Nephron (organoid): ENCODE data around the gene MLPH.

Experiments
- H3K27ac Mint-ChIP-seq, 3 experiments: 2 replicates each; pipeline ENCODE4 v1.8.0; 2020; ENCODE audit warnings: mixed read lengths in 3 of 3, mild to moderate bottlenecking in 2 of 3, moderate library complexity in 1 of 3
- H3K27me3 Mint-ChIP-seq: 2 replicates; pipeline ENCODE4 v1.8.0; 2021; ENCODE audit warnings: low read depth, mild to moderate bottlenecking, moderate library complexity, mixed read lengths
- H3K36me3 Mint-ChIP-seq: 2 replicates; pipeline ENCODE4 v1.8.0; 2020; ENCODE audit warnings: low read depth, mixed read lengths
- H3K4me1 Mint-ChIP-seq: 2 replicates; pipeline ENCODE4 v1.8.0; 2020; ENCODE audit warnings: mixed read lengths
- H3K4me3 Mint-ChIP-seq, 3 experiments: 2 replicates each; pipeline ENCODE4 v1.8.0; 2020; ENCODE audit warnings: mild to moderate bottlenecking in 3 of 3, mixed read lengths in 3 of 3, moderate library complexity in 2 of 3
- H3K9me3 Mint-ChIP-seq: 2 replicates; pipeline ENCODE4 v1.8.0; 2020; ENCODE audit warnings: mixed read lengths
- CTCF ChIP-seq, 3 experiments: fragments of 200-600 bp; sonication (generic); IDR thresholded peaks; one replicate each; pipeline ENCODE4 v1.5.0; 2021; ENCODE audit warnings: antibody characterized with exemption in 3 of 3; ENCODE audit not compliant: unreplicated experiment in 3 of 3

The MLPH gene

DNA sequence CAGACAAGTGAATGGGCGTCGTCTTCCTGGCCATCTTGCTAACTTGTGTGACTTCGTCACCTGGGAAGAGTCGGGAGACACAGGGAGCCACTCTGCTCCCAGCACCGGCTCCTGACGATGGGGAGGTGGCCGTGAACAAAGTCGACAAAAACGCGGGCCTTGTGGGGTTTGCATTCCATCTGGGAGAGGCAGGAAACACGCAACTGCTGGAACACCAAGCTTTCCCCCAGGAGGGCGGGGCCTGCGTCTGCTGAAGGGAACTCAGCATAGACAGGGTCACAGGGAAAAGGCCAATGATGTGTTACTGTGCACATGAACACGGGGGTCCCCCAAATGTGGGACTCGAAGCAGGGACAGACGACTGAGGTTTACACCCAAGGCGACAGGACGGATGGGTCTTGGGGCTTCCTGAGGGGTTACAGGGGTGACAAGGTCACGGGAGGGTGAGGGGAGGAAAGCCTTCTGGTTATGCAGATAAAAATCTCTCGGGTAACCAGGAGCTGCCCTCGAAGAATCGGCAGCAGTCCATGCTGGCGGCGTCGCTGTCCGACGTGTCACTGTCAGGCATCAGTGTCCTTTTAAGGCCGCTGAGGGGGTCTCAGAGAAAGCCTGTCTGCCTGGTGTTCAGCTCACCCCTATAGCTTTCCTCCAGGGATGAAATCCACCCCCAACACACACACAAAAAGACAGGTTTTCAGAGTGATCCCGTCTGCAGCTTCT lies 51.1 kb downstream of the MLPH start:
- no peak for TF ChIP-seq CTCF (IDR thresholded peaks at IDR 0.05; ENCODE audit: unreplicated experiment in 3 of 3)
- peaks cover 3% of the 10 kb centered on the region for H3K36me3 Mint-ChIP-seq
- no peak overlapping the region for H3K4me3 Mint-ChIP-seq
- peaks cover 4% of the 10 kb centered on the region for H3K9me3 Mint-ChIP-seq
- H3K27me3 Mint-ChIP-seq = peaks cover 16% of the 10 kb centered on the region
- H3K27ac Mint-ChIP-seq = no peak overlapping the region
- peaks cover 10% of the 10 kb centered on the region for H3K4me1 Mint-ChIP-seq

DNA sequence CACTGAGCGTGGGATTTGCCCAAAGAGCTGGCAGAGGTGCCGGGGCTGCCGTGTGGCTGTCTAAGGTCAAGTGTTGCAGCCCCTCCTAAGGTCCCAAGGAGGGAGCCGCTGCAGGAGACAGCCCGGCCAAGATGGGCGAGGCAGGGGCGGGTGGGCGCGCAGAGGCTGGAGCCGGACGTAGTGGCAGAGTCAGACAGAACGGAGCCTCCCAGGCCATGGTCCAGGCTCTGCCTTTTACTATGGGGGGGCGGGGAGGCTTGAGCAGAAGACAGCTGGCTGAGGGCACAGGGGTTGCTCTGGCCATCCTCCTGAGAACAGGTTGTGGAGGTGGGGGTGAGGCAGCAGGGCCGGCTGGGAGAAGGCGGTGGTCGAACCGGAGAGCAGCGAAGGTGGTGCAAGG lies 51.9 kb downstream of the MLPH start:
- TF ChIP-seq CTCF (IDR thresholded peaks at IDR 0.05; ENCODE audit: unreplicated experiment in 3 of 3) = no peak
- Mint-ChIP-seq H3K36me3 (peaks cover 3% of the 10 kb centered on the region), H3K4me3 (no peak overlapping the region), H3K4me1 (peaks cover 10% of the 10 kb centered on the region), H3K27me3 (peaks cover 16% of the 10 kb centered on the region), H3K27ac (no peak overlapping the region), H3K9me3 (peaks cover 4% of the 10 kb centered on the region)

DNA sequence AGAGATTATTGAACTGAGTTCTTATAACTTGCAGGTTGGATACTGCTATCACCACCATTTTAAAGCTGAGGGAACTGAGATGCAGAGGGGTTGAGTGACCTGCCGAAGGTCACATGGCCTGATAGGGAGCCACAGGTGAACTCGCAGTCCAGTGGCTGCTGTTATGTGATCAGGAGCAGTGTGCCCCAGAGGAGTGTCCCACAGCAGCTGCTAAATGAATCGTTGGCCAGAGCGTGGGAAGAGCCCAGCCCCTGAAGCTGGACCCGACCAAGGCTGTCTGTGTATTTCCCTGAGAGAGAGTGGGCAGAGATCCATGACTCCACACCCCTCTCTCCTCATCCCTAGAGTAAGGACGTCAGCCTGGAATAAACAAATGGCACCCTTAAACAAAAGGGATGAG lies 52.6 kb downstream of the MLPH start:
- peaks cover 4% of the 10 kb centered on the region for H3K9me3 Mint-ChIP-seq
- no peak for TF ChIP-seq CTCF (IDR thresholded peaks at IDR 0.05; ENCODE audit: unreplicated experiment in 3 of 3)
- H3K4me1 Mint-ChIP-seq = peaks cover 10% of the 10 kb centered on the region
- H3K27me3 Mint-ChIP-seq = peaks cover 13% of the 10 kb centered on the region
- peaks cover 3% of the 10 kb centered on the region for H3K36me3 Mint-ChIP-seq
- H3K27ac Mint-ChIP-seq = no peak overlapping the region
- no peak overlapping the region for H3K4me3 Mint-ChIP-seq

DNA sequence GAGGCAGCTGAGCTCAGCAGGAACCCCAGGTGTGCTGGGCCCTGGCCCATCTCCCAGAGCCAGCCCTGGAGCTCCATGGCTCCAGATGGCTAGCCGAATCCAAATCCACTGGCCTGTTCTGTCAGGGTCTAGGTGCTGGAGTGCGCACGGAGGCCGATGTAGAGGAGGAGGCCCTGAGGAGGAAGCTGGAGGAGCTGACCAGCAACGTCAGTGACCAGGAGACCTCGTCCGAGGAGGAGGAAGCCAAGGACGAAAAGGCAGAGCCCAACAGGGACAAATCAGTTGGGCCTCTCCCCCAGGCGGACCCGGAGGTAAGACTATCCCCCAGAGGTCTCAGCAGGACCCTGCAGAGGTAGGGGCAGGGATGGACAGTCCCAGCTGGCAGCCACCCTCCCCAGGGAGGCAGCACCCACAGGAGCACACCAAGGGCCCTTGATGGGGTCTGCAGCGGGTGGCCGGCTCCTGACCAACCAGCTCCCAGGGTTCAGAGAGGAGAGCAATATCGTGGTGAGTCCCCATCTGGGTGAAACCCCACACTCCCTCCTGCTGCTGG lies 53.2 kb downstream of the MLPH start:
- peaks cover 3% of the 10 kb centered on the region for H3K36me3 Mint-ChIP-seq
- no peak overlapping the region for H3K4me3 Mint-ChIP-seq
- no peak overlapping the region for H3K27ac Mint-ChIP-seq
- no peak for TF ChIP-seq CTCF (IDR thresholded peaks at IDR 0.05; ENCODE audit: unreplicated experiment in 3 of 3)
- H3K9me3 Mint-ChIP-seq = peaks cover 4% of the 10 kb centered on the region
- H3K27me3 Mint-ChIP-seq = peaks cover 13% of the 10 kb centered on the region
- peaks cover 10% of the 10 kb centered on the region for H3K4me1 Mint-ChIP-seq

GRCh38 chr2:237540823-237541222 lies 53.8 kb downstream of the MLPH start:
- no peak overlapping the region for H3K4me3 Mint-ChIP-seq
- H3K36me3 Mint-ChIP-seq = peaks cover 3% of the 10 kb centered on the region
- peaks cover 4% of the 10 kb centered on the region for H3K9me3 Mint-ChIP-seq
- peaks cover 10% of the 10 kb centered on the region for H3K4me1 Mint-ChIP-seq
- no peak overlapping the region for H3K27ac Mint-ChIP-seq
- peaks cover 15% of the 10 kb centered on the region for H3K27me3 Mint-ChIP-seq
- TF ChIP-seq CTCF (IDR thresholded peaks at IDR 0.05; ENCODE audit: unreplicated experiment in 3 of 3) = no peak

GRCh38 chr2:237541243-237541642 lies 54.2 kb downstream of the MLPH start:
- H3K4me3 Mint-ChIP-seq = no peak overlapping the region
- peaks cover 17% of the 10 kb centered on the region for H3K27me3 Mint-ChIP-seq
- peaks cover 3% of the 10 kb centered on the region for H3K36me3 Mint-ChIP-seq
- peaks cover 4% of the 10 kb centered on the region for H3K9me3 Mint-ChIP-seq
- no peak for TF ChIP-seq CTCF (IDR thresholded peaks at IDR 0.05; ENCODE audit: unreplicated experiment in 3 of 3)
- peaks cover 10% of the 10 kb centered on the region for H3K4me1 Mint-ChIP-seq
- no peak overlapping the region for H3K27ac Mint-ChIP-seq
